Fibroblast of skin of right biceps (primary cell): ENCODE measurements around the gene IRX3.
"Not testable (repeated sequence)": the region's sequence is repeated elsewhere in the genome, so short reads cannot be mapped to it uniquely, and the experiment has no call there.

Experiments used
- DNase-seq: peaks from one replicate; pipeline ENCODE4 v3.0.0-alpha.2; 2013

IRX3 gene

DNA sequence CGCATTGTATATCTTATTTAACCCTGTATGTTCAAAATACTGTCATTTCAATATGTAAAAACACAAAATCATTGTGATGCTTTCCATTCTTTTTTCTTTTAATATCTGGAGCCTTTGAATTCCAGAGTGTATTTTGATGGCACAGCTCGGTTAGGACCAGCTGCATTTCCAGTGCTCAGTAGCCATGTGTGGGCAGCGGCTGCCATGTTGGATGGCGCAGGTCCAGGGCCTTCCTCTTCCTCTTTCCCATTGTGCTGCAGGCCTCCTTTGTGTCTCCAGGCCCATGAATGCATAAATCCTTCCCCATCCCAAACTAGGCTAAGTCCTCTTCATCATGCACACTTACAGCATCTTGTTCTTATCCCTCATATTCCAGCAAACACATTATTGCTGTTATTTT, 13.0 kb downstream of the IRX3 start:
- no peak for DNase-seq

DNA sequence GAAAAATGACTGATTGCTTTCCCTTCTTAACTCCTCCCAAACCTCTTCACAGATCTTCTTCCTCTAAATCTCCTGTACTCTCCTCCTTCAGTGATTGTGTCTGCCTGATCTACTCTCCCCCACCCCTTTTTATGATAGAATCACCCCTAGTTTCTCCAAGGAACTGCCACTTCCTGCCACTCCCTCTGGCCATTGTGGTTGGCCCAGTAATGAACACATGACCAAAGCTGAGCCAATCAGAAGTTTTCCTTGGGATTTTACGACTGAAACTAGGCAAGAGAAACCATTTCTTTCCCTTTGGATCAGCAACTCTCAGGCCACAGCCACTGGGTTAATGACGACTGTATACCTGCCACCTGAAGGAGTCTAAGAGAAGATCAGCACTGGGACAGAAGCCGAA, 15.9 kb downstream of the IRX3 start:
- DNase-seq, result no peak

DNA sequence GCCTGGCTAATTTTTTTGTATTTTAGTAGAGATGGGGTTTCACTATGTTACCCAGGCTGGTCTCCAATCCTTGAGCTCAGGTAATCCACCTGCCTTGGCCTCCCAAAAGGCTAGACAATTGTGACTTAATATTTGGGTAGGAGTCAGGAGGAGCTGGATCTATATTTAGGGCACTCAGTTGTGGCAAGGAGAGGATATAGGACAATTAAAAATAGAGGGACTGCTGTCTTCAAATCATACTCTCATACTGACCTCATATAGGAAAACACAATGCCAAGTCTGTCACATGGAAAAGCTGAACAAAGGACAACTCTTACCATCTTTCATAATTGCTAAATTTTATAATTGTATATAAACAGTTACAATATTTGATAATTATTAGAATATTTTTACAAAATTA, 17.1 kb downstream of the IRX3 start:
- no peak for DNase-seq

DNA sequence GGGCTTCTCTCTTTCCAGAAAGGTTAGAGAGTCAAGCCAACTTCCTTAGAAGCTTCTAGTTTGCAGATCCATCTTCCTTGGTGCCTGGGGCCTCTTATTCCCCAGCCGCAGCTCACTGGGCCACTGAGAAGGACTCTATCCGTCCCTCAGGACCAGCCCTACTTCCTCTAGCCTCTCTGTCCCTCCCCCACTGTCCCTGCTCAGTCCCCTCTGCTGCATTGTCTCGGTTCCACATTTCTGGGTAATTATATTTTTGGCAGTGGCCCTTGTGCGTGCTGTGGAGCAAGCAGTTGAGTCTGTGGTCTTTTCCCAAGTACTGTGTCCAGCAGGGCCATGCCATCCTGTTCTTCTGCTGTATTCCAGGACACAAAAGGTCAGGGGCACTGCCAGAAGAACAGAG, 17.8 kb downstream of the IRX3 start:
- no peak for DNase-seq

DNA sequence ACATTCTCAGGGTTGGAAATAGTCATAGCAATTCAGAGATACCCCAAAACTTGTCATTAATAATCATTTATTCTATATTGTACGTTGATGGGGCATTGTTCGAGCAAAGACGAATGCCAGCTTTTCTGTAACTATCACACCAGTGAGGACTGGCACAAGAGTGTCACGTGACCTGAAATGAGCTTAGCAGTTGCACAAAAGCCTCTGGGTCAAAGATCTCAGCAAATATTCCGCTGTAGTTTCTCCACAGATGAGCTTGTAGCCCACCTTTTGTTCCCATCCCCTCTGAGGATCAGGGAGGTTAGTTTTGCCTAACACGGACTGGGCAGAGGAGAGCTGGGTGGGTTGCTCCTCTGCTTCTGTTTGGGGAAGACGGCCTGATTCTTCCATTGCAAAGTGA, 18.2 kb downstream of the IRX3 start:
- DNase-seq, result no peak

DNA sequence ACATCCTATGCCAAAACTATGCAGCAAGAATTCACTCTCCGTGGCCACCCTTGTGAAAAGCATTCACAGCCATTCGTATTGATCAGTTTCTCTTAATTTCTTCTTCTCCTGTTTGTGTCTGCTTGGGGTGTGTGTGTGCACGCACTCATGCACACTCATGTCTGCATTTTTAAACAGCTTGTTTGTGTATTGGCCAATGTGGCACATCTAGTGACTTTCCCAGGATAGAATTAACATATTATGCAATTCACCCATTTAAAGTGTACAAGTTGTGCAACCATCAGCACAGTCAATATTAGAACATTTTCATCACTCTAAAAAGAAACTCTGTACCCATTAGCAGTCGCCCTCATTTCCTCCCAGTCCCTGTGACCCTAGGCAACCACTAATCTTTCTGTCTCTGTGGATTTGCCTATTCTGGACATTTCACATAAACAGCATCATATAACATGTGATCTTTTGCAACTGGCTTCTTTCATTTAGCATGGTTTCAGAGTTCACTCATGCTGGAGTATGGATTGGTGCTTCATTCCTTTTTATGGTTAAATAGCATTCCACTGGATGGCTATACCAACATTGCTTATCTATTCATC, 20.1 kb downstream of the IRX3 start:
- DNase-seq, result peak; percentile 23

DNA sequence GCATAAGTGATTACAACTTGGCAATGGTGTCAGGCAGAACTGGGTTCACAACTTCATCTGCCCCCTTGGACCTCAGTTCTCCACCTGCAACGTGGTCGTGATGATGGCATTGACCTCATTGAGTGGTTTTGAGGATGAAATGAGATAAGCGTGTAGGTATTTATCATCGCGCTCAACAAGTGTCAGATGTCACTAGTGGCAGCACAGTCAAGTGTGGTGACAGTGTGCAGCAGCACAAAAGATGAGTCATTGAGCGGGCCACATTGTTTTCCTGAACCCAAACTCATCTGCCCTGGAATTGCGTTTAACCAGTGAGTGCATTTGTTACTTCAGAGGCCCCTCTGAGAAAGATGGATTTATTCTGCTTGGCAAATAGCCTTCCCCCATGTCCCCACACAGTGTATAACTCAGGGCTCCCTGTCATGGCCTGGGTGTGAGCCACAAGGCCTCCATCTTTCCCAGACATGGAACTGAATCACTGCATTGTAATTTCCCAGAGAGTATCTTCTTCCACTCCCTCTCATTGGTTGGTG, 20.9 kb downstream of the IRX3 start:
- peak; percentile 79 for DNase-seq

DNA sequence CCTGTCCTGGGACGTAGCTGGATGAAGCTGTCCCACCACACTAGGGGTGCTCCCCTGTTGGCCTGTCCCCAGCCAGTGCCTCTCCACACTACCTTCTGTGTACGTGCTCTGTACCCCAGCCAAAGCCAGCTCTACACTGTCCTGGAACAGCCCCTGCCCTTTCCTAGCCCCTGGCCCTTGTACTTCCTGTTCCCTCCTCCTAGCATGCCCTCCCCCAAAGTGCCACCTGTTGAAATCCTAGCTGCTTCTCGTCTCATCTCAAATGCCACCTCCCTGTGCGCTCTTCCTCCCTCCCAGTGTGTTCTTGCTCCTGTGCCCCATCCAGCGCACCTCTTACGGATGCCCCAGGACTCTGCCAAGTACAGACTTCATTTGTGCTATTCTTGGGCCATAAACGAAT, 33.5 kb downstream of the IRX3 start:
- DNase-seq, result no peak

DNA sequence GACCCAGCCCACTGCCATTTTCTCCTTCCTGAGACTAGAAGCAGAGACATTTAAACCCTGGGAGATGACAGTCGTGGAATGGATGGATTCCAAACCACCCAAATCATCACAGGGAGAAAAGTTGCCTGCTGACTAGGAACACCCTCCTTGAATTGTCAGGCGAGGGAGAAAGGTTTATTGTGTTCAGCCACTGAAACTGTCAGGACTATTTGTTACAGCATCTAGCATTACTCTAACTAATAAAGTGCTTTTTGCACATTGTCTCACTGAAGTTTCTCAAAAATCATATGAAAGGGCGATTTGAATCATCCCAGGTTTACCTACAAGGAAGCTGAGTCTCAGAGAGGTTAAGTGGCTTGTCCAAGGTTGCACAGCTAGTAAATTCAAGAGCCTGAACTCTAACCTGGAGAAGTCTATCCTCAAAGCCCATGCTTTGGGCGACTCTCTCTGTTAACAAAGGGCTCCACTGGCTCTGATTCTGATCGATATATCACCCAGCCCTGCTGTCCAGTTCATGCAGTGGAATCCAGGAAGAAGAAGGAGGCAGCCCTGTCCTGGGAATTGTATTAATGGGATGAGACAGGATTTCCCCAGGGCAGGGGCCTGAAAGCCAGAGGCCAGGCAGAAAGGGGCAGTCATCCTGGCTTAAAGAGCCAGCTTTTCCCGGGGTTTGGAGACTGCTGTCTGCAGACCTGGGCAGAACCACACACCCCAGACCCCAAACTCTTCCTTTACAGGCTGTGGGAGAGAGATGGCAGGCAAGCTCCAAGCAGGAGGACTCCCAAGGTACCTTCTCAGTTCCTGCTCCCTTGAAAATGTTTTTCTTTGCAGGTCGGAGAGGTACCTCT, 37.5 kb downstream of the IRX3 start:
- DNase-seq, result no peak

DNA sequence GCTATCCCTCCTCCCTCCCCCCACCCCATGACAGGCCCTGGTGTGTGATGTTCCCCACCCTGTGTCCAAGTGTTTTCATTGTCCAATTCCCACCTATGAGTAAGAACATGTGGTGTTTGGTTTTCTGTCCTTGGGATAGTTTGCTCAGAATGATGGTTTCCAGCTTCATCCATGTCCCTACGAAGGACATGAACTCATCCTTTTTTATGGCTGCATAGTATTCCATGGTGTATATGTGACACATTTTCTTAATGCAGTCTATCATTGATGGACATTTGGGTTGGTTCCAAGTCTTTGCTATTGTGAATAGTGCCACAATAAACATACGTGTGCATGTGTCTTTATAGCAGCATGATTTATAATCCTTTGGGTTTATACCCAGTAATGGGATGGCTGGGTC, 38.9 kb downstream of the IRX3 start:
- not testable (repeated sequence) for DNase-seq

DNA sequence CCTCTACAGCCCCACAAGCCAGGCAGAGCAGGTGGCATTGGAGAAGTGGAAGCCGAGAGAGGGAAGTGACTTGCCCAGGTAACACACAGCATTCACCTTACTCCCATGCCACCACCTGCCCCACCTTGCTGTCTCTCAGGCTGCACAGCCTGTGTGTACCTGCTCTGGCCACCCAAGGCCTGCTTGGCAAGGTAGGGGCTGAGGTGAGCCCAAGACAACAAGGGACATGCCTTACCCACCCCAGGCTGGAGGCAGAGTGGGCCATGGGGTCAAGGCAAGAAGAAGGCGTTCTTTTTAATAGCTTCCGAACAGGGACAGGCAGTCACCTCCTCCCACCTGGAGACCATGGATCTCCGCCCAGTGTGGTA, 40.1 kb downstream of the IRX3 start:
- DNase-seq, result no peak

DNA sequence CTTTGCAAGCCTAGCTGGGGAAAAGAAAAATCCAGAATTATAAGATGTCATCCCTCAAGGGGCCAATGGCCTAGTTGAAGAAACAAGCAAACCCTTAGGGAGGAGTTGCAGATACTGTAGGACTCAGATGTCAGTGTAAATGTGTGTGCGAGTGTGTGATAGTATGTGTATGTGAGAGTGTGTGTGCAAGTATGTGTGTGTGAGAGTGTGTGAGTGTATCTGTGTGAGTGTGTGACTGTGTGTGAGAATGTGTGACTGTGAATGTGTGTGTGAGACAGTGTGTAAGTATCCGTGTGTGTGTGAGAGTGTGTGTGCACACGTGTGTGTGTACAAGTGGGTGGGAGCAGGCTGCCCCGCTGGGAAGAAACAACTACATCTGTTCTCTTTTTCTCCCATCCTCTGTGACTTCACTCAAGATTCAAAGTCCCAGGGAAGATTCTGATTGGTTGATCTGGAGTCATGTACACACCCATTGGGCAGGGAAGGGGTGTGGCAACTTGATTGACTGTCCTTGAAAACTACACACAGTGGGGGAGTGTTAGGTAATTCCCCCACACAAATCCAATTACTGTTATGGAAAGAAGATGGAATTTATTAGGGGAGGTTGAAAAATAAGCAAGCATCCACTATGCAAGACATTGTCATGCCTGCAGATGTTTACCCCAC, 40.7 kb downstream of the IRX3 start:
- no peak for DNase-seq

DNA sequence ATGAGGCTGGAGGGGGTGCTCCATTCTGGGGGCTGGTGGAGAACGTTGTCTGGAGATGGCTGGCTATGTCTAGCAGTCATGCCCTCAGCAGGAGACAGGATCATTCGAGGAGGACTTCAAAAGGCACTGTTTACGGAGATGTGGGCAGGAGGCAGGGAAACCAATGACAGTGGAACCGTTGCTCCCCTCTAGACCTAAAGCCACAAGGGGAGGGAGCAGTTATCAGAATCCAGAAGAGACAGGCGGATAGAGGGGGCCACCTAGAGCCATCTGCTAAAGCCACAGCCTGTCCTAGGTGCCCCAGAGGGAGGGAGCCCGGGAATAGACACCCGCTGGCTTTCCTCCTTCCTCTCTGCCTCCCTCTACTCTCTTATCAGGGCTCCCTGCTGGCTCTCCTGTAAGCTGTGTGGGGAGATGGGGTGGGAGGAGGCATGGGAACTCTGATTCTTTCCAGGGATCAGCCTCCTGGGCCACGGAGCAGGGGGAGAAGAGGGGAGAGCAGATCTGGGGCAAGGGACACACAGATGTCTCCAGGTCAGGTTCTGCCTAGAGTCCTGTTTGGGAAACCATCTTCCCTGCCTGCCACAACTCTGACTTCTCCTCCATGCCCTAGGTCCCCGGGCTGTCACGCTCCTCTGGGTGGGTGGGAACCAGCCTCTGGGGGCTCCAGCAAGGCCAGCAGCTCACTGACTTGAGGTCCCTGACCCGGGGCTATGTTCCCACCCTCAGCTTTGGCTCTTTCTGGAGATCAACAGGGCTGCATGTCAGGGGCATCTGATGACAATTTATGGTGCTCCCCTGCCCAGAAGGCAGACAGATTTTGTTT, 42.3 kb downstream of the IRX3 start:
- no peak for DNase-seq

DNA sequence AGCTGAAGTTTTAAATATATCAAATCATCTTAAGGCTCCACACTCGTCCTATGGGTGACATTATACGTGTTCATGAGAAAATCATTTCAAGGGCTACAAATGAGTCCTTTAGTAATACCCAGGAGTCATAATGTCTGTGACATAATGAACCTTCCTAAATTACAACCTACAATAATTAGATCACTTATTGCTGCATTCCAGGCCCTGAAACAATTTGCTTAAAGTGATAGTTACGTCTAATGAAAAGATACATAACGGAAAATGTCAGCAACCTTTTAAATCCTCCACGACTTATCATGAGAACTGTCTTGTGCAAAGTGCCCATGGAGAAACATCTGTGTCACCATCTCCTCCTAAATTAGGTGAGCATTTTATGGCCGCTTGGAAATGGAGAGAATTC, 43.4 kb downstream of the IRX3 start:
- no peak for DNase-seq

DNA sequence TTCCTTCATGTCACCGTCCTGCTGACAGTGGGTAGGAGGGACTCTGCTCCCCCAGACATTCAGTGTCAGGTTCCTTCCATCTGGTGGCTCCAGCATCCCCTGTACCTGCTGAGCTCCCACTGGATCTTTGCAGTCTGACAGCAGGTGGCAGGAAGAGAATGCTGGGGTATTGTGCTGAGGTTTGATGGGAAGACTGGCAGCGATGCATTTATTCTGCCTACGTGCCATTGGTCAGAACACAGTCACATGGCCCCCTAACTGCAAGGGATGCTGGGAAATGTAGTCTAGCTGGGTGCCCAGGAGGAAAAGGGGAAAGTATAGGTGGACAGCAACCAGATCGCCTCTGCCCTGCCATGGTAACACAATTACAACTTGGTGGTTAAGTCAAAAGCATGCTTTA, 44.4 kb downstream of the IRX3 start:
- no peak for DNase-seq

DNA sequence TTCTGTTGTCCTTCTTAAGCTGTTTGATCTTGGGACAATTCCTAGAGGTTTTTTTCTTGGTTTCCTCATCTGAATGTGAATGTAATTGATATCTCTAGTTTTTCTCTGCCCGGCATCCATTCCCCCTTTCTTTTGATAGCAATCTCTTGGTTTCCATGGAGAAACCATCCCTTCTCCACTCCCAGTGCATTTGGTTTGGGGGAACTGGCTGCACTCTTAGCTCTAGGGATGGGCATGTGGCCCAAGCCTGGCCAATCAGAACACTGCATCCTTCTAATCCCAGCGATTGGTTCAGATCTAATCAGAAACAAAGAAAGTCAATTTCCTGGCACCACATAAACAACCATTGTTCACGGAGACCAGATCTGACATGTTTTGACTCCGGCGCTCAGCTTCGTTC, 45.1 kb downstream of the IRX3 start:
- DNase-seq, result no peak

DNA sequence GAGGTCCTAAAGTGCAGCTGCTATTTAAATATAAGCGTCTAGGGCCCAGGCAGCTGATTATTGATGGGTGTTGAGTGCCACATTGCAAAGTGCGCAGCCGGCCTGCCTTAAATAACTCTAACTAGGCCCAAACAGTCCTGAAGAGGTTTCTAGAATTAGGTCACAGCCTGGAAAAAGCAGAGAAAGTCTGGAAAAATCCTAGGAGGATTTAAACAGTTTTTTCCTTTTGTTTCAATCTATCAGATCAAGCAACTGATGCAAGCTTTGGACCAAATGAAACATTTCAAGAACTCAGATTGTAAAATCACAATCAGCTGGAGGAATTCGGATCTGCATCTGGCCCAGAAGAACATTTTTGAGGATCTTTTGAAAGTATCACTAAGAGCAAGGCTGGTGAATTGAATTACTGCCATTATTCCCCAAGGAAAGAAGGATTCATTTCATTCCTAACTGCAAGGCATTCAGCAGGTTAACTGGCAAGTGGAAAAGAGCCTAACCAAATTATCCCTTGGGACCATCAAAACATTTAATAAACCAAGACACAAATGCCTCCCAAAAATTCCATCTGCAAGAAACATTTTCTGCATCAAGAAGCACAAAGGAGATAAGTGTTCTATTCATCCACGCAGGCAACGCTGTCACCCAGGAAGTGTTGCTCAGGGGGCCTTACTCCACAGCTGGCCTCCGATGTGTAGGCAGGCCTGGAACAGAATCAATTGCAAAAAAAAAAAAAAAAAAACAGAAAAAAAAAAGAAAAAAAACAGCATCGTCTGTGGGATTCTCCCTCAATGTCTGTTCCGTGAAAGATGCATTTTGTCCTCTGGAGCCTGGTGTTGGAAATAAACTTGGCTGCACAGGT, 46.1 kb downstream of the IRX3 start:
- DNase-seq, result peak; percentile 58

DNA sequence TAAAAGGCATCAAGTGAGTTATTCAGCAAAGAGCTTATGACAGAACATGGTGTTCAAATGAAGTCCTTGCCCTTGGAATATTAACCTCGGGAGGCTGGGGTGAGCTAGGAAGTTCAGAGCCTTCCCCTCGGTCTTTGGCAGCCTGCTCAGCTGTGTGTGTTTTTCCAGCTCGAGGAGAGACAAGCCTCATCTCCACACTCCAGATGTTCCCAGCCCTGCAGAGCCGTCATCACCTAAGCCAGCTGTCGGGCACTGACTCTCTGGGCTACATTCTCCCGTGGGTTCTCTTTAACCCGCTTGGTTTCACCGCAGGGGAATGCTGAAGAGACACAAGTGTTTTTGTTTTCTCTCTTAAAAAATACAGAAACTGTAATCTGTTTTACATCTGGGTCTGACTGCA, 47.1 kb downstream of the IRX3 start:
- DNase-seq, result no peak

DNA sequence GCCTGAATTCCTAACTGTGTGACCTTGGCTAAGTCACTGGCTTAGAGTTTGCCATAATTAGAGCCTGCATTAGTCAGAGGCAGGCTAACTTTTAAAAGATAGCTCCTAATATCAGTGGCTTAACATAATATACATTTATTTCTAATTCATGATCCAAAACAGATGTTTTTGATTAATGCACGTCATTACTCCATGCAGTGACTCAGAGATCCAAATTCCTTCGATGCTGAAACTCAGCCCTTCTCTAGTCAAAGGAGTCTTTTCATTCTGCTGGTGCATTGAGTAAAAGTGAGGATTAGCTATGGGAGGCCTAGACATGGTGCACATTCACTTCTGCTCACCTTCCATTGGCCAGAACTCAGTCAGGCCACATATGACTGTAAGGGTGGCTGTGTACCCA, 49.8 kb downstream of the IRX3 start:
- DNase-seq, result peak; percentile 88

DNA sequence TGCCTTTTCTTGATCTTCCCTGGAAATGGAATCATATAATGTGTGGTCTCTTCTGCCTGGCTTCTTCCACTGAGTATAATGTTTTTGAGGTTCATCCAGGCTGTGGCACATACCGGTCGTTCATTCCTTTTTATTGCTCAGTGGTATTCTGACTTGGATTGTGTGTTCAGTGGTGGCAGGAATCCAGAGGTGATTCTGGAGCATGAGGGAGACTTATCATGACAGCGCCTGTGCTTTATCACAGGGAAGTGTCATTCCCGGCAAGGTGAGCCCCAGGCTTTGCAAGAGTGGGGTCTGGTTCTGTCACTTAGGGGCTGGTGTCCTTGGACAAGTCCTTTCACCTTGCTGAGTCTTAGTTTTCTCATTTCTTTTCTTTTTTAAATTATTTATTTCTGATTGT, 53.0 kb downstream of the IRX3 start:
- DNase-seq, result peak; percentile 40
